Mesenteric fat pad (tissue), 1 donor: ENCODE measurements around the gene SNX25. TPM values are rescaled to one million over a fixed set of nuclear protein-coding genes. Genes with fewer than 3 reads are reported as not detected.

Source experiments
- DNase-seq: peaks from one replicate; pipeline ENCODE4 v3.0.0-alpha.2; 2020; ENCODE audit warnings: low spot score
- total RNA-seq: library from RNA; stranded (reverse); fragmentation: NEBNext Ultra II Directional; extraction: Animal tissue kit (Norgen Biotek cat#: 25700); gene quantifications from one replicate; pipeline ENCODE4 v1.2.1, GENCODE V29; 2021
- donor health status: DM: yes; HTN: yes; CAD: no.

SNX25 gene
- total RNA-seq, 1 donor from 2014 or later: 15.5 TPM

GRCh38 chr4:185404031-185404430, 194.6 kb downstream of the SNX25 start:
- DNase-seq: no peak

- no peak for DNase-seq
Observed at GRCh38 chr4:185405296-185405999, 196.1 kb downstream of the SNX25 start.

GRCh38 chr4:185408432-185408831, 199.0 kb downstream of the SNX25 start:
- DNase-seq: no peak

- DNase-seq: no peak
Observed at GRCh38 chr4:185411849-185412248, 202.5 kb downstream of the SNX25 start.

GRCh38 chr4:185412412-185412811, 203.0 kb downstream of the SNX25 start:
- no peak for DNase-seq

Other genes with a start within 250 kb of the SNX25 start
- not detected for gene HELT, start 191.1 kb upstream of the SNX25 start, total RNA-seq
- gene SLC25A4, start 66.3 kb upstream of the SNX25 start, total RNA-seq: 20.9 TPM
- gene CFAP97, start 5.6 kb upstream of the SNX25 start, total RNA-seq: 45.1 TPM
- gene LRP2BP, start 186.3 kb downstream of the SNX25 start, total RNA-seq: 0.64 TPM
- gene ANKRD37, start 187.2 kb downstream of the SNX25 start, total RNA-seq: 10.9 TPM
- 19.8 TPM for gene UFSP2, start 216.4 kb downstream of the SNX25 start, total RNA-seq